HG03342 (cell line): Measurements from ENCODE around the gene CTDSPL2.
"Not testable (repeated sequence)": the region's sequence is repeated elsewhere in the genome, so short reads cannot be mapped to it uniquely, and the experiment has no call there.

Source experiments
- ATAC-seq: cut with Tn5 transposase; IDR thresholded peaks from one replicate; pipeline ENCODE4 v1.9.1; 2021; ENCODE audit warnings: mild to moderate bottlenecking, moderate library complexity; ENCODE audit not compliant: unreplicated experiment

Gene CTDSPL2

GRCh38 chr15:44426975-44427755 lies at the start of gene CTDSPL2:
TSS of gene CTDSPL2 (plus strand) at chr15:44427629. CDS start at chr15:44459015, 31,386 bp downstream.
- ATAC-seq = peak; percentile 92

DNA sequence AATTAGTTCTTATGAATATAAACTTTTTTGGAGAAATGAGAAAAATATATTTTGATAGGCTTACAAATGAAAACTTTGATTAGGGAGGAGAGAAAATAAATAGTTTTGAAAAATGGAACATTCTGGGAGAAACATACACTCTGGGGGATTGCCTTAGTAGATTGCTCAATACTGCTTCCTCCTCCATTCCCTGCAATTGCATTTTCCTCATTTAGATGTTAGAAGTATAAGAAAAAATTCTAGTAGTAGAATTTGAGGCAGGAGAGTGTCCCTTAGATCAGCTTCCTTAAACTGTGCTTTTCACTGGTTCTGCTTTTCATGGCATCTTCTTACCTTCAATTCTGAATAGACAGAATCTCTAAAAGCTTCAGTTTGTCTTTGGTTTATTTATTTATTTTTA lies 46.2 kb upstream of the CTDSPL2 start:
- no peak for ATAC-seq

DNA sequence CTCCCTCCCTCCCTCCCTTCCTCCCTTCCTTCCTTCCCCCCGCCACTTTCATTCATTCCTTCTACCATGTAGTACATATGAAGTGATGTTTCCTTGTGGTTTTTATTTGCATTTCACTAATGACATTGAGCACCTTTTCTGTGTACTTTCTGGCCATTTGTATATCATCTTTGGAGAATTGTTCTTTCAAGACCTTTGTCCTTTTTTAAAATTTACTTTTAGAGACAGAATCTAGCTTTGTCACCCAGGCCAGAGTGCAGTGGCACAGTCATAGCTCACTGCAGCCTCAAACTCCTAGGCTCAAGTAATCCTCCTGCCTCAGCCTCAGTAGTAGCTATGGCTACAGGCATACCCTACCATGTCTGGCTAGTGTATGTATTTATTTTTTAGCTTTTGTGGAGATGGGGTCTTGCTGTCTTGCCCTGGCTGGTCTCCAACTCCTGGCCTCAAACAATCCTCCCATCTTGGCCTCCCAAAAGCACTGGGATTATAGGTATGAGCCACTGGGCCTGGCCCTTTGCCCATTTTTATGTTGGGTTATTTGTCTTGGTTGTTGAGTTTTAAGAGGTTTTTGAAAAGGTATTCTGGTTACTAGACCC lies 42.0 kb upstream of the CTDSPL2 start:
- ATAC-seq = no peak

DNA sequence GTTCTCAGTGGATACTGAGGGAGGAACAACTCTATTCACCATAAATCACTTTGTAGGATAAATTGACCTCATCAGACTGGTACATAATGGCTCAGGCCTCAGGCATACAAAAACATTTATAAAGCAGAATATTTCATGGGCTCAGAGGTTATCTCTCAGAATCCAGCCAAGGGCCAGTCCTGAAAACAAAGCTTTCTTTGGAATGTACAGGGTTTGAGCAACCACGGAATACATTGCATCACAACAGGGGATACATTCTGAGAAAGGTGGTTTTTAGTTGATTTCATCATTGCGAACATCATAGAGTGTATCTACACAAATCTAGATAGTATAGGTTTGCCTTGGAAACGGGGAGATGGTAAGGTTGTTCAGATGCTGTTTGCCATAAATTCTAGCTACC lies 33.4 kb upstream of the CTDSPL2 start:
- no peak for ATAC-seq

GRCh38 chr15:44394562-44394961 lies 32.9 kb upstream of the CTDSPL2 start:
- no peak for ATAC-seq

GRCh38 chr15:44397869-44398268 lies 29.6 kb upstream of the CTDSPL2 start:
- no peak for ATAC-seq

DNA sequence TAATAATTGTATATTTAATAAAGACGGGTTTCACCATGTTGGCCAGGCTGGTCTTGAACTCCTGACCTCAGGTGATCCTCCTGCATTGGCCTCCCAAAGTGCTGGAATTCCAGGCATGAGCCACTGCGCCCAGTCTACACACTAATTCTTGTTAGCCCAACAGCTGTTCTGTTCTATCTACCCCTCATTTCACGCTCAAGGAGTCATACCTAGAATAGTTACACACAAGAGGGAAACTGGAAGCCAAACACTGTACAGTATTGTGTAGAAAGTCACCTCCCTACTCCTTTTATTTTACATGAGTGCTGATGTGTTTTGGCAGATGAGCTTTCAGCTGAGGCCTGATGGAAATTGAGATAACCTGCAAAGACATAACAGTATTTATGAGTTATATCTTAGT lies 13.4 kb upstream of the CTDSPL2 start:
- no peak for ATAC-seq

DNA sequence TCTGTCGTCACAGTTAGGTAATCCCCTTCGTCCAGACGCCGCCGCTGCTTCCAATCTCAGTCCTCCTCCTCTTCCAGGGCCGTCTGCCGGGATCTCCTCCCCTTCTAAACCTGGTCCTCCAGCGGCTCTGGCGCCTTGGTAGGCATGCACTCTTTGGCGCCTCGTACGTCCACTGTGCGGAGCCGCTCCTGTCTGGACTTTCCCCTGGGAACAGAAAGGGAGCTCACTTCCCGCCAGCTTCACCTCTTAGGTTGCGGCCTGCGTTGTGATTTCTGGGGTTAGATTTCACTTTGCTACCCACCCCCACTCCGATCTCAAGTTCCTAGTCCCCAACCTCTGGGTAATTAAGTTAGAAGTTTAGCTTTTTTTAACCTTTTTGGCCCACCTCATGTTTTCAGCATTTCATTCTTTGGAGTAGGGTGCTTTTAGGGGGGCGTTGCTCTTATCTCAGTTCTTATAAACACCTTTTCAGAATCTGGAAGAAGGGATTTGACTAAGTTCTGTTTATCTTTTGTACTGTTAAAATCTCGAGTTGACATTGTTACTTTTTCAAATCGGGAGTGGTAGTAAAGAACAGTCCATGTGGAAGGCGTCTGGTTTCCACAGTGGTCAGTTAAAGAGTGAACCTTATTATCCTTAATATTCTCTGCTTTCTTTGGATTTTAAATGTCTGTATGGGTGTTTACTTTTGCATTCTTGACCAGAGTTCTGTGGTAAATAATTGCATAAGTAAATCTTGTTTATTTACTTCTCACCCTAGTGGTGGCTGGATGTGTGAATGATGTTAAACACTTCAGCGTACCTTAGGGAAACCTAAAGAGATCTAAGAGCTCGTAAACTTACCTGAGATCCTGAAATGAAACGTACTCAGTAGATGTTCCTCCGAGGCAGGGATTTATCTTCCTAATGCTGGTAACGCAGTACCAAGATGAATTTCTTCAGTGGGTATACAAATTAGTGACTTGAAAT lies 611 bp downstream of the CTDSPL2 start:
- peak; percentile 12 for ATAC-seq

- ATAC-seq = no peak
Observed at GRCh38 chr15:44435893-44436667, 8.7 kb downstream of the CTDSPL2 start.

GRCh38 chr15:44438402-44438801 lies 11.0 kb downstream of the CTDSPL2 start:
- no peak for ATAC-seq

GRCh38 chr15:44441095-44441501 lies 13.7 kb downstream of the CTDSPL2 start:
- no peak for ATAC-seq

DNA sequence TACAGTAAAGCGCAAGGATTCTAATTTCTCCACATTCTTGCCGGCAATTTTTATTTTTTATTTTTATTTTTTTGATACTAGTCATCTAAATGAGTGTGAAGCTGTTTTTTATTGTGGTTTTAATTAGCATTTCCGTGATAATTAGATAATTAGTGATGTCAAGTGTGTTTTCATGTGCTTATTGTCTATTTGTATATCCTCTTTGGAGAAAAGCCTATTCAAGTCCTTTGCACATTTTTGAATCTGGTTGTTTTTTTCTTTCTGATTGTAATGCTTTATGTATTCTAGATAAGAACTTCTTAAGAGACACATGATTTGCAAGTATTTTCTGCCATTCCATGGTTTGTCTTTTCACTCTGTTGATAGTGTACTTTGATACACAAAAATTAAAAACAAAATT lies 16.1 kb downstream of the CTDSPL2 start:
- ATAC-seq = no peak

DNA sequence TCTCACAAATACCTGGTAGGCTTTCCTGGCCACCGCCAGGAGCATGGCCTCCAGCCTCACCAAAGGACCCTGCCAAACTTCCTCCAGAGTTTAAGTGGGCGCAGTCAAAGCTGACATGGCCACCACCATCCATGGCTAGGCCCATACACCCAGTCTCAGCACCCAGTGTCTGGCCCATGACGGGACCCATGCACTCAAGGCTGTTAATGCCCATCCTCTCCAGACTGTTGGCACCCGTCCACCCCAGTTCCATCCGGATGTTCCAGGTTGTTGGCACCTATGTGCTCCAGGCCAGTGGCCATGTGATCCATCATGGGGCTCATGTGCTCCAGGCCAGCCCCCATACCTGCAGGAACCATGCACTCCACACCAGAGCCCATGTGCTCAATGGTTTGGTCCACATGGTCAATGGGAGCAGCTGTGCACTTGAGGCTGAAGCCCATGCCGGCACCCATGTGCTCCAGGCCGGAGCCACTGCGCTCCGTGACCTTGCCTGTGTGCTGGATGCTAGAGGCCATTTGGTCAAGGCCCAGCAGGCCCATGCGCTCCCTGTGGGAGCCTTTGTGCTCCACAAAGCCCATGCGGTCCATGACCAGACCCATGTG lies 20.4 kb downstream of the CTDSPL2 start:
- no peak for ATAC-seq

- ATAC-seq = no peak
Observed at GRCh38 chr15:44450172-44450571, 22.7 kb downstream of the CTDSPL2 start.

- ATAC-seq = not testable (repeated sequence)
Observed at GRCh38 chr15:44453578-44454283, 26.3 kb downstream of the CTDSPL2 start.

DNA sequence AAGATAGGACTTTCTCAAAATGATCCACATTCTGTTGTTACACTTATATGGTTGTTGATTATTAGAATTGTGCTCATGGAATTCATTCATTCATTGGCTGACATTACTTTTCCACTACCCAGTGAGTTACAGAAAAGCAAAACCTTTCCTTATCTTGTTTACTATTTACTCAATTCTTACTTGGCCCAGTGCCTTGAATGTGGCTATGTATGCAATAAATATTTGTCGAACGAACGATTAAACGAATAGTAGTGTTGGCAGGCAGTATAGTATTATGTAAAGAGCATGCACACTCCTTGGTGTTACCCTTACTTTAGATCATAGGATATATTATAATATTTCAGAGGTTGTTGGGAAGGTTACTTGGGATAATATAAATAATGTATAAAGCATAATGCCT lies 31.0 kb downstream of the CTDSPL2 start:
- no peak for ATAC-seq

GRCh38 chr15:44468709-44469385 lies 41.4 kb downstream of the CTDSPL2 start:
- ATAC-seq = no peak

DNA sequence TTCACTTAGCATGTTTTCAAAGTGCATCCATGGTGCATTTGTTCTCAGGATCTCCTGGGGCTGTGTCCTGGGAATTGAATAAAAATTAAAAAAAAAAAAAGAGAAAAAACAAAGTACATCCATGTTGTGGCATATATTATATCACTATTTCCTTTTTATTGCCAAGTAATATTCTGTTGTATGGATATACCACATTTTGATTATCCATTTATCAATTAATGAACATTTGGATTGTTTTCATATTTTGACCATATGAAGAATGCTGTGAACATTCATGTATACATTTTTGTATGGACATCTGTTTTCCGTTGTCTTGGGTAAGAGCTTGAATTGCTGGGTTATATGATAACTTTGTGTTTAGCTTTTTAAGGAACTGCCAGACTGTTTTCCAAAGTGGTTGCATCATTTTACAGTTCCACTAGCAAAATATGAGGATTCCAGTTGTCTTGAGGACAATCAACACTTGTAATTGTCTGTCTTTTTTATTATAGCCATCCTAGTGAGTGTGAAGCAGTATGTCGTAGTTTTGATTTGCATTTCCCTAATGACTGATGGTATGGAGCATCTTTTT lies 44.5 kb downstream of the CTDSPL2 start:
- ATAC-seq = no peak

DNA sequence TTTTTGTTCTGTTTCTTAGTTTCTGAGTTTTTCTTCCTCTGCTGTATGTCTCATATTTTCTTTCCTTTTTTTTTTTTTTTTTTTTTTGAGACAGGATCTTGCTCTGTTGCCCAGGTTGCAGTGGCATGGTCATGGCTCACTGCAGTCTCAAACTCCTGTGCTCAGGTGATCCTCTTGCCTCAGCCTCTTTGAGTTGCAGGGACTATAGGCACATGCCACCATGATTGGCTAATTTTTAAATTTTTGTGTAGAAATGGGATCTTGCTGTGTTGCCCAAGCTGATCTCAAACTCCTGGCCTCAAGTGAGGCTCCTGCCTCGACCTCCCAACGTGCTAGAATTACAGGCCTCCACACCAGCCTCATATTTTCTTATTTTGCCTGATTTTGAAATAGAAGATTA lies 51.9 kb downstream of the CTDSPL2 start:
- no peak for ATAC-seq
